ENCODE results near the gene TRAF5. TPM values are rescaled to one million over a fixed set of nuclear protein-coding genes. Genes with fewer than 3 reads are reported as not detected.

Gene TRAF5
- polyA plus RNA-seq, 1 experiment = 22.0 TPM

DNA sequence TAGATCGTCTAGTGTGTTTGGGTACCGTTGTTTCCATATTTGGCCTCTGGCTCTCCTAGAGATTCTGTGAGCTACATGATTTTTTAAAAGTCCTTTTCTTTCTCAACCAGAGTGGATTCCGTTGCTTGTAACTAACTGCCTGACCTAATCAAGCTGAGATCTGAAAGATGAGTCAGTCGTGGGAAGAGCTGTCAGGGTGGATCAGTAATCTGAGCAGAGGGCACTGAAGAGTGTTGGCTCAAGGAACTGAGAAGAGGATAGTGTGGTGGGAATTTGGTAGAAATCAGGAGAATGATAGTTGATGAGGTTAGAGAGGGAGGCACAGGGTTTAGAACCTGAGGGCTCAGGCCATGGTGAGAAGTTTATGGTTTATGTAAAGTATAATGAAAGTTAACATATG, 52.2 kb downstream of the TRAF5 start:
- Histone ChIP-seq H3K9me3 (ENCODE audit: control insufficient read depth, insufficient read depth, low read length) (no peaks in the 10 kb centered on the region), H3K27me3 (ENCODE audit: control insufficient read depth, insufficient read depth, low read length) (no peaks in the 10 kb centered on the region), H3K27ac (ENCODE audit: low read depth, low read length) (no peak overlapping the region), H3K4me3 (ENCODE audit: low read depth, low read length) (no peak overlapping the region)
- TF ChIP-seq, protein P1, sequence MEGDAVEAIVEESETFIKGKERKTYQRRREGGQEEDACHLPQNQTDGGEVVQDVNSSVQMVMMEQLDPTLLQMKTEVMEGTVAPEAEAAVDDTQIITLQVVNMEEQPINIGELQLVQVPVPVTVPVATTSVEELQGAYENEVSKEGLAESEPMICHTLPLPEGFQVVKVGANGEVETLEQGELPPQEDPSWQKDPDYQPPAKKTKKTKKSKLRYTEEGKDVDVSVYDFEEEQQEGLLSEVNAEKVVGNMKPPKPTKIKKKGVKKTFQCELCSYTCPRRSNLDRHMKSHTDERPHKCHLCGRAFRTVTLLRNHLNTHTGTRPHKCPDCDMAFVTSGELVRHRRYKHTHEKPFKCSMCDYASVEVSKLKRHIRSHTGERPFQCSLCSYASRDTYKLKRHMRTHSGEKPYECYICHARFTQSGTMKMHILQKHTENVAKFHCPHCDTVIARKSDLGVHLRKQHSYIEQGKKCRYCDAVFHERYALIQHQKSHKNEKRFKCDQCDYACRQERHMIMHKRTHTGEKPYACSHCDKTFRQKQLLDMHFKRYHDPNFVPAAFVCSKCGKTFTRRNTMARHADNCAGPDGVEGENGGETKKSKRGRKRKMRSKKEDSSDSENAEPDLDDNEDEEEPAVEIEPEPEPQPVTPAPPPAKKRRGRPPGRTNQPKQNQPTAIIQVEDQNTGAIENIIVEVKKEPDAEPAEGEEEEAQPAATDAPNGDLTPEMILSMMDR (IDR thresholded peaks at IDR 0.05; ENCODE audit: low read depth, low read length) = no peak
- CTCF ChIA-PET = no interaction called here
- DNase-seq (ENCODE audit: low read depth, low spot score) = no peak
- POLR2A ChIA-PET = interaction anchor here (0.7 kb wide), 1 partner anchor 32 kb away, joined by 6 read pairs; no protein-coding TSS in a partner anchor

DNA sequence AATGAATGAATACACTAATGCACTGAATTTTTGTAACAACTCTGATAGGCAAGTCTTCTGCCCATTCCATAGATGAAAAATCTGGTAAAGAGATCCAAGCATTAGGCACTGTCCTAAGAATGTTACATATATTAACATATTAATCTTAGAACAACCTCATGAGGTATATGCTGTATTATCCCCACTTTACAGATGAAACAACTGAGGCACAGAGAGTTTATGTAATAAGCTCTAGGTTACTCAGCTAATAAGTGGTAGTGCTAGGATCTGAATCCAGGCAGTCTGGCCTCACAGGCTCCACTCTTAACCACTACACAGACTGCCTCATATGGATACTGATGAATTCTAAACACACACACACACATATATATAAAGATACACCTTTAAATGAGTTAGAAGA, 52.8 kb downstream of the TRAF5 start:
- DNase-seq (ENCODE audit: low read depth, low spot score) = no peak
- CTCF ChIA-PET = no interaction called here
- Histone ChIP-seq H3K27ac (ENCODE audit: low read depth, low read length) (no peak overlapping the region), H3K27me3 (ENCODE audit: control insufficient read depth, insufficient read depth, low read length) (no peaks in the 10 kb centered on the region), H3K4me3 (ENCODE audit: low read depth, low read length) (no peak overlapping the region), H3K9me3 (ENCODE audit: control insufficient read depth, insufficient read depth, low read length) (no peaks in the 10 kb centered on the region)
- TF ChIP-seq, protein P1 (IDR thresholded peaks at IDR 0.05; ENCODE audit: low read depth, low read length) = no peak
- POLR2A ChIA-PET = no interaction called here

DNA sequence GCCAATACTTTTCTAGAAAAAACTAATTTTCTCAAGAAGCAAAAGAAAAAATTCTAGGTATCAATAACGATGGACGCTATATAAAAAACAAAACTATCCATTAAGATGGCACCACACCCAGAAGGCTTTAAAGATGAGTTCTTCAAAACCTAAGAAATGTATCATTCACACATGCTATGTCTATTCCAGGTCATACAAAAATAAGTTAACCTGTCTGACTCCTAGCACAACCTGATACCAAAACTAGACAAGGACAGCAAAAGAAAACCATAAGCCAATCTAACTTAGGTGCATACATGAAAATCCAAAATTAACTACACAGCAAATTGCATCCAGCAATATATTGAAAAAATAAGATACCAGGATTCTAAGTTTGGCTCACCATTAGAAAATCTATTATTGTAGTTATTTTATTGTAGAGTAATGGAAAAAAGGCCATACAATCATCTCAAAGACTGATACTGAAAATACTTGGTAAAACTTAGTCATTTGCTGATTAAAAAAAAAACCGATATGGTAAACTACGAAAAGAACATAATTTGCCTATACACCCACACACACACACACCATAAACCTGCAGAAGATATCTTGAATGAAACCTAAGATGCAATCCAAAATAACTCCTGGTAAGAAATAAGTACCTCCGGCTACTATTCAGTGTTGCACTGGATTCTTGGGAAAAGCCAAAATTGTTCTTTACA, 55.0 kb downstream of the TRAF5 start:
- H3K4me3 ChIP-seq (ENCODE audit: low read depth, low read length) = no peak overlapping the region
- DNase-seq (ENCODE audit: low read depth, low spot score) = no peak
- TF ChIP-seq, protein P1 (IDR thresholded peaks at IDR 0.05; ENCODE audit: low read depth, low read length) = no peak
- H3K27ac ChIP-seq (ENCODE audit: low read depth, low read length) = no peak overlapping the region
- H3K9me3 ChIP-seq (ENCODE audit: control insufficient read depth, insufficient read depth, low read length) = no peaks in the 10 kb centered on the region
- POLR2A ChIA-PET = no interaction called here
- no peaks in the 10 kb centered on the region for H3K27me3 ChIP-seq (ENCODE audit: control insufficient read depth, insufficient read depth, low read length)
- CTCF ChIA-PET = interaction anchor here (0.6 to 1.8 kb wide), 6 partner anchors 35 to 287 kb away, joined by 3 to 6 read pairs (median 4); no protein-coding TSS in a partner anchor

DNA sequence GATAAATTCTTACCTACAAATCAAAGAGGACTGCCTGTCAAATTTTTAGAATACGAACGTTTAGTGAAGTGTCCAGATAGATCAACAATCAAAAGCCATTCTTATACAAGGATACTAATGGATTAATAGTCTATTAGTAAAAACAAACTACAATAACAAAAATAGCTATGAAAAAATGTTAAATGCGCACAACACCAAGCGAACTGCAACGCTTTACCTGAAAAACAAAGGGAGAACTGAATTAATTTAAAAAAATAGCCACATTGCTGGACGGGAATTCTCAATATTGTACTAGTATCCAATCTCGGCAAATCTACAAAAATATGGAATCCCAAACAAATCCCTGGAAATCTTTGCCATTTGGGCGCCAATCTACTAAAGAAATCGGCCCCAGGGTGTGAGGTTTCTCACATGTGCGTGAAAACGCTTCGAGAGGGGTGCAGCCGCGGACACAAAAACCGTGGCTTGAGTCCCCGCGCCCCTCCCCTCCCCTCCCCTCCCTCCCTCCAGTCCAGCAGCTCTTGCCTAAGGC, 55.6 kb downstream of the TRAF5 start:
- DNase-seq (ENCODE audit: low read depth, low spot score) = no peak
- CTCF ChIA-PET = interaction anchor here (0.6 to 1.8 kb wide), 5 partner anchors 34 to 286 kb away, joined by 3 to 6 read pairs (median 3); no protein-coding TSS in a partner anchor

More for the DNA sequence above, 55.6 kb downstream of the TRAF5 start:
- POLR2A ChIA-PET = interaction anchor here (0.6 to 1.0 kb wide), 6 partner anchors 34 to 185 kb away, joined by 3 to 4 read pairs (median 3); no protein-coding TSS in a partner anchor
- Histone ChIP-seq H3K27ac (ENCODE audit: low read depth, low read length) (no peak overlapping the region), H3K4me3 (ENCODE audit: low read depth, low read length) (peak overlapping the region; percentile 82), H3K9me3 (ENCODE audit: control insufficient read depth, insufficient read depth, low read length) (no peaks in the 10 kb centered on the region), H3K27me3 (ENCODE audit: control insufficient read depth, insufficient read depth, low read length) (no peaks in the 10 kb centered on the region)
- TF ChIP-seq, protein P1 (IDR thresholded peaks at IDR 0.05; ENCODE audit: low read depth, low read length) = no peak
